Pancreas (tissue), 10 donors: Measurements from ENCODE around the gene KRT28. TPM values are rescaled to one million over a fixed set of nuclear protein-coding genes. Genes with fewer than 3 reads are reported as not detected.
A peak's percentile ranks its signal among the peaks of the same experiment; 100 is the strongest.

Source experiments
- ATAC-seq, 4 donors: fragments of 200-7000 bp; cut with Tn5 transposase; one replicate each; pipeline versions ENCODE4 v1.8.0 to v1.9.1; 2020; ENCODE audit warnings: mild to moderate bottlenecking in 4 of 4, moderate library complexity in 4 of 4
- DNase-seq, 6 donors: peaks; one replicate each; pipeline ENCODE4 v3.0.0-alpha.2; 2020
- FAIRE-seq: peaks from 2 replicates; lab custom pipeline; 2012; peaks lifted over from hg19 to GRCh38; lab: Jason Lieb, UNC
- H3K27ac ChIP-seq, 4 donors: fragments of 200-600 bp; sonication (generic); 1 replicate in 3 of 4; 2 replicates in 1 of 4; pipeline versions ENCODE4 v1.5.0 to v1.8.0; 2020
- H3K27me3 ChIP-seq, 4 donors: fragments of 200-600 bp; one replicate each; pipeline ENCODE4 v1.8.0; 2021
- H3K36me3 ChIP-seq, 3 donors: fragments of 200-600 bp; sonication (generic) in 1 of 3; one replicate each; pipeline versions ENCODE4 v1.5.0 to v1.8.0; 2020 to 2021
- H3K4me1 ChIP-seq, 3 donors: fragments of 200-600 bp; one replicate each; pipeline ENCODE4 v1.8.0; 2021
- H3K4me3 ChIP-seq, 4 donors: fragments of 200-600 bp; sonication (generic) in 2 of 4; one replicate each; pipeline versions ENCODE4 v1.5.0 to v1.8.0; 2020 to 2021
- H3K9me3 ChIP-seq, 4 donors: fragments of 200-600 bp; one replicate each; pipeline ENCODE4 v1.8.0; 2021
- WGBS, 2 donors: extraction: QIAGEN DNeasy Blood & Tissue Kit; methylation state at CpG; one replicate each; pipeline ENCODE4 v1.1.7; 2013; 5-methylcytosine and 5-hydroxymethylcytosine counted together
- intact Hi-C, 3 donors: fragments of 100-400 bp; cut with DNase I; formaldehyde crosslinking; loops; one replicate each; pipeline versions ENCODE4 v1.11.1 to v1.14.2; 2022
- polyA plus RNA-seq, 2 donors: library from polyadenylated mRNA; stranded (reverse); fragments of 200-250 nt; gene quantifications; one replicate each; pipeline ENCODE4 v1.2.3, GENCODE V29; 2013
- total RNA-seq, 6 donors: library from RNA; stranded (reverse); fragmentation: NEBNext Ultra II Directional in 4 of 6; extraction: Animal tissue kit (Norgen Biotek cat#: 25700) in 4 of 6; gene quantifications; one replicate each; pipeline versions ENCODE4 v1.2.1 to v1.2.4, GENCODE V29; 2021 to 2023
- TF ChIP-seq, protein P1 (sequence below), 4 donors: fragments of 200-600 bp; sonication (generic) in 3 of 4; IDR thresholded peaks; one replicate each; pipeline versions ENCODE4 v1.5.0 to v1.8.0; 2021; ENCODE audit warnings: antibody characterized with exemption in 4 of 4
- donor health status: healthy with polysubstance abuse.
- donor health status: DM: no; HTN: no; CAD: no; lungs with moderate emphysema.
- donor health status: DM: no; HTN: no; CAD: no.
- donor health status: control.
- donor health status: control.
- donor health status: Bipolar disorder and iron deficiency.
- donor health status: DM: yes; HTN: yes; CAD: no.
- donor health status: DM: no; HTN: no; CAD: no.
- donor health status: DM: no; HTN: no; CAD: no.
- donor health status: DM: yes; HTN: yes; CAD: no.

KRT28 gene
- total and polyA plus RNA-seq, 8 donors: not detected

DNA sequence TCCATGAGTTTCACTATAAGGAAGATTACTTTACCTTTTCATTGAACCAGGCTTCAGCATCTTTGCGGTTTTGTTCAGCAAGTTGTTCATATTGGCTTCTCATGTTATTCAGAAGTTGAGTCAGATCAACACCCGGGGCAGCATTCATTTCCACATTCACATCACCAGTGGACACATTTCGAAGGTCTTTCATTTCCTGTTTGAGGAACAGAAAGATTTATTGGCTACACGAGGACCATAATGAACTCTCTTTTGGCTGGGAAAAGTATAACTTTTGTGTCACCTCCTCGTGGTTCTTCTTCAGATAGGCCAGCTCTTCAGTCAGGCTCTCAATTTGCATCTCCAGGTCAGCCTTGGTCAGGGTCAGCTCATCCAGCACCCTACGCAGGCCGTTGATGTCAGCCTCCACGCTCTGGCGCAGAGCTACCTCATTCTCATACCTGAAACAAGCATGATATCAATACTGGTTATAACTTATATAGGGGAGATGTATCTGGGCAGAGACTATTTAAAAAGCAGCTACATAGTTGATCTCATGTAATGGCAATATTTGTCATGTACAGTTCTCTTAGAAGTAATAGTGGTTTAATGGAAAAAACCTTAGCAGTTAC is 20.6 kb upstream of the KRT28 start:
- FAIRE-seq: no peak
- ATAC-seq: no peak
- DNase-seq: no peak
- Histone ChIP-seq H3K9me3 (no peaks in the 10 kb centered on the region), H3K4me3 (no peak overlapping the region), H3K27ac (no peak overlapping the region), H3K36me3 (no peaks in the 10 kb centered on the region), H3K4me1 (peaks cover 0 to 18% (median 8%) of the 10 kb centered on the region in 3 donors), H3K27me3 (no peaks in the 10 kb centered on the region)
- intact Hi-C loops: no loop called here
- TF ChIP-seq, protein P1, sequence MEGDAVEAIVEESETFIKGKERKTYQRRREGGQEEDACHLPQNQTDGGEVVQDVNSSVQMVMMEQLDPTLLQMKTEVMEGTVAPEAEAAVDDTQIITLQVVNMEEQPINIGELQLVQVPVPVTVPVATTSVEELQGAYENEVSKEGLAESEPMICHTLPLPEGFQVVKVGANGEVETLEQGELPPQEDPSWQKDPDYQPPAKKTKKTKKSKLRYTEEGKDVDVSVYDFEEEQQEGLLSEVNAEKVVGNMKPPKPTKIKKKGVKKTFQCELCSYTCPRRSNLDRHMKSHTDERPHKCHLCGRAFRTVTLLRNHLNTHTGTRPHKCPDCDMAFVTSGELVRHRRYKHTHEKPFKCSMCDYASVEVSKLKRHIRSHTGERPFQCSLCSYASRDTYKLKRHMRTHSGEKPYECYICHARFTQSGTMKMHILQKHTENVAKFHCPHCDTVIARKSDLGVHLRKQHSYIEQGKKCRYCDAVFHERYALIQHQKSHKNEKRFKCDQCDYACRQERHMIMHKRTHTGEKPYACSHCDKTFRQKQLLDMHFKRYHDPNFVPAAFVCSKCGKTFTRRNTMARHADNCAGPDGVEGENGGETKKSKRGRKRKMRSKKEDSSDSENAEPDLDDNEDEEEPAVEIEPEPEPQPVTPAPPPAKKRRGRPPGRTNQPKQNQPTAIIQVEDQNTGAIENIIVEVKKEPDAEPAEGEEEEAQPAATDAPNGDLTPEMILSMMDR (IDR thresholded peaks at IDR 0.05): no peak
- 90 to 91% methylated on average over 9 of the region's 9 CpGs for WGBS, 2 donors

DNA sequence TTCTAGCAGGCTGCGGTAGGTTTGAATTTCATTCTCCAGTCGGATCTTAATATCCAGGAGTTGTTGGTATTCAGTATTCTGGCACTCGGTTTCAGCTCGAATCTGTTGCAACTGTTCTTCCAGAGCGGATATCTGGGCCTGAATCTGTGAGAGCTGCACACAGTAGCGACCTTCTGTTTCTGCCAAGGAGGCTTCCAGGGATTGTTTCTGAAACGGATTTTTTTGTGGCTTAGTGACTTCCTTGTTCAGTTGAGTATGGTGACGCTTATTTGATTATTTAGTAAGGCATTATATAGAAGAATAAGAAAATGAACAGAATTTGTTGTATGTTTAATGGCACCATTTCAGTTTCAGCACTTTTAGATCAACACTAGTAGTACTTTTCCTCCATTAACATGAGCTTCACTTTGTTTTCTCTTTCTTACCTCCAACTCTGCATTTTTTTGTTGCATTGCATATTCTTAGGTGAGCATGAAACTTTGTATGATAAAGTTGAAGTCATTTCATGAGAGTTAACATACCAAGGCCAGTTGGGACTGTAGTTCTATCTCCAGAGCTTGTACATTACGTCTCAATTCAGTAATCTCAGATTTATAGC is 19.9 kb upstream of the KRT28 start:
- Histone ChIP-seq H3K4me3 (peak overlapping the region; percentile 33 to 75 (median 72)), H3K27me3 (no peaks in the 10 kb centered on the region), H3K27ac (peak overlapping the region; percentile 40 to 91 (median 86)), H3K9me3 (no peaks in the 10 kb centered on the region), H3K36me3 (no peaks in the 10 kb centered on the region), H3K4me1 (peaks cover 0 to 18% (median 8%) of the 10 kb centered on the region in 3 donors)
- TF ChIP-seq, protein P1 (IDR thresholded peaks at IDR 0.05): no peak
- no peak for DNase-seq
- intact Hi-C loops: no loop called here
- peak in 2 of 4 donors; percentile 32 to 59 for ATAC-seq
- 36 to 37% methylated on average over 9 of the region's 9 CpGs for WGBS, 2 donors
- FAIRE-seq: no peak

DNA sequence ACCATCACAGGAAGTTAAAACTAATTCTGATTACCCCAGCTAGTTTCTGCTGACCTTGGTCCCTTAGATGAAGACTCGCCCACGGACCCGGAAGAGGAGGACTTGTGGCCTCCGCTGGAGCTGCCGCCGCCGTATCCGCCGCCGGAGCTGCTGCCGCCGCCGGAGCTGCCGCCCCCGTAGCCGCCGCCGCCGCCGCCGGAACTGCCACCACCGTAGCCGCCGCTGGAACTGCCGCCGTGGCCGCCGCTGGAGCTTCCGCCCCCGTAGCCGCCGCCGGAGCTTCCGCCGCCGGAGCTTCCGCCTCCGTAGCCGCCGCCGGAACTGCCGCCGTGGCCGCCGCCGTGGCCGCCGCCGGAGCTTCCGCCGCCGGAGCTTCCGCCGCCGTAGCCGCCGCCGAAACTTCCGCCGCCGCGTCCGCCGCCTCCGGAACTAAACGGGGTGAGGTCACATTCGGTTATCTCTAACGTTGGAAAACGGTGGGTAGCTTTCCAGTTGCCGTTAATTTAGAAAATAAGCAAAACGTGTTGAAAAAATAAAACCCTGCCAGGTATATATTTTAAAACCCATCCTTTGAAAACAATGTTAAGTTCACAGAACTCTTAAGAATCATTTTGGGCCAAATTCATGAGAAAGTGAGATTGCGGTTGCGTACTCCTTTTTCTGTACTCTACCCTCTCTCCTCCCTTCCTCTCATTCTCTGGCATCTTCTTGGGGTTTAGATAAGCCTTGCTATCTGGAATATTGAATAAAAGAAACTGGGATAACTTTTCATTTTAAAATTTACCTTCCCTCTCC is 19.2 kb upstream of the KRT28 start:
- no peaks in the 10 kb centered on the region for H3K9me3 ChIP-seq

DNA sequence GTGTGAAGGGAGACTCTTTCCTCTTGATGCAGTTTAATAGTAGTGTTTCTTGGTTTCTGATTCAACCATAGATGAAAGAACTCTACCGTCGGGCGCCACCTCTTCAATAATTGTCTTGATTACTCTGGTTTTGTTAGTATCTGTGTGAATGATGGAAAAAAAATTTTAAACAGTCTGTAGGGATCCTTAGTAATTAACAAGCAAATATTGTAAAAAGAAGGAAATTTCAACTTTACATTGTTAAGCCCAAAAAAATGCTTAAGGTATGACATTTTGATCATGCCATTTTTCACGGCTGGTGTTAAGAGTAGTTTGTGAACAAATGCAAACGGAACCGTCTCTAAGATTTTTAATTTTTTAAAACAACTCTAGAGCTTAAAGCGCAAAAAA is 18.6 kb upstream of the KRT28 start:
- Histone ChIP-seq H3K9me3 (no peaks in the 10 kb centered on the region), H3K27me3 (peaks cover 0 to 2% (median 0%) of the 10 kb centered on the region in 4 donors), H3K4me1 (peaks cover 0 to 18% (median 8%) of the 10 kb centered on the region in 3 donors), H3K27ac (peak overlapping the region; percentile 61 to 91 (median 86)), H3K36me3 (no peaks in the 10 kb centered on the region), H3K4me3 (peak overlapping the region; percentile 47 to 75 (median 72))
- DNase-seq (no peak), FAIRE-seq (no peak), ATAC-seq (no peak)
- TF ChIP-seq, protein P1 (IDR thresholded peaks at IDR 0.05): no peak
- whole genome bisulfite sequencing, 2 donors: 7 to 8% methylated on average over 7 of the region's 7 CpGs
- intact Hi-C loops: no loop called here

More for the DNA sequence above, 19.2 kb upstream of the KRT28 start:
- DNase-seq (peak; percentile 78 to 93 (median 82)), FAIRE-seq (no peak), ATAC-seq (peak; percentile 97 to 99 (median 98))
- Histone ChIP-seq H3K36me3 (no peaks in the 10 kb centered on the region), H3K4me3 (peak overlapping the region; percentile 47 to 75 (median 72)), H3K27me3 (no peaks in the 10 kb centered on the region), H3K27ac (peak overlapping the region; percentile 61 to 91 (median 86)), H3K4me1 (peaks cover 0 to 18% (median 8%) of the 10 kb centered on the region in 3 donors)
- WGBS, 2 donors: 1% methylated on average over 58 to 73 of the region's 73 CpGs
- intact Hi-C loops: no loop called here
- TF ChIP-seq, protein P1 (IDR thresholded peaks at IDR 0.05): no peak
